K562 (cell line): ENCODE results near the gene SSU72. TPM values are rescaled to one million over a fixed set of nuclear protein-coding genes. Genes with fewer than 3 reads are reported as not detected.
A peak's percentile ranks its signal among the peaks of the same experiment; 100 is the strongest.

Source experiments
- CAMTA2 ChIP-seq: fragments of 250-450 bp; sonication (Bioruptor Pico); conservative IDR thresholded peaks from 2 replicates; pipeline ENCODE4 v1.5.1; 2022
- CEBPG ChIP-seq, 3 experiments: fragments of 200-800 bp in 1 of 3; sonication (Bioruptor generic) in 1 of 3; sonication (generic) in 1 of 3; formaldehyde crosslinking in 1 of 3; IDR thresholded peaks in 2 of 3; conservative IDR thresholded peaks in 1 of 3; 2 replicates each; pipeline versions ENCODE4 v1.6.1 to v1.8.0; 2016 to 2022; ENCODE audit warnings: missing compliant biosample characterization in 2 of 3, missing genetic modification characterization in 2 of 3, mild to moderate bottlenecking in 1 of 3, missing genetic modification reagents in 1 of 3
- FOS ChIP-seq: IDR thresholded peaks from 3 replicates; pipeline ENCODE4 v1.6.1; 2011; ENCODE audit not compliant: insufficient read length; ENCODE audit errors: extremely low read depth
- IFI16 ChIP-seq: fragments of 250-450 bp; sonication (Bioruptor Pico); IDR thresholded peaks from 2 replicates; pipeline ENCODE4 v2.1.2; 2022; ENCODE audit warnings: mild to moderate bottlenecking, inconsistent platforms
- KAT7 ChIP-seq: sonication (generic); formaldehyde crosslinking; IDR thresholded peaks from 2 replicates; pipeline ENCODE4 v1.8.0; 2022; ENCODE audit warnings: missing genetic modification reagents, mild to moderate bottlenecking, borderline replicate concordance
- KDM5B ChIP-seq: fragments of 200-600 bp; sonication (generic); IDR thresholded peaks from 2 replicates; pipeline ENCODE4 v1.6.1; 2012; ENCODE audit warnings: low read depth, mild to moderate bottlenecking, moderate library complexity, low read length, control low read depth, inconsistent platforms; ENCODE audit not compliant: insufficient replicate concordance
- MAZ ChIP-seq, 2 experiments: fragments of 450-650 bp in 1 of 2; sonication (generic) in 1 of 2; formaldehyde crosslinking; IDR thresholded peaks in 1 of 2; conservative IDR thresholded peaks in 1 of 2; 2 replicates each; pipeline versions ENCODE4 v1.4.0 to v1.5.0; 2020; ENCODE audit warnings: mild to moderate bottlenecking in 1 of 2, missing genetic modification reagents in 1 of 2
- NFIX ChIP-seq: fragments of 250-450 bp; sonication (Bioruptor Pico); IDR thresholded peaks from 2 replicates; pipeline ENCODE4 v1.4.0; 2020; ENCODE audit warnings: low read depth, mild to moderate bottlenecking, moderate library complexity
- NFXL1 ChIP-seq: fragments of 450-650 bp; formaldehyde crosslinking; IDR thresholded peaks from 2 replicates; pipeline ENCODE4 v1.4.0; 2021; ENCODE audit warnings: mild to moderate bottlenecking
- PHTF2 ChIP-seq: fragments of 250-450 bp; sonication (Bioruptor Pico); IDR thresholded peaks from 2 replicates; pipeline ENCODE4 v1.5.0; 2021; ENCODE audit warnings: mild to moderate bottlenecking
- TFE3 ChIP-seq: fragments of 450-650 bp; formaldehyde crosslinking; IDR thresholded peaks from 2 replicates; pipeline ENCODE4 v1.4.0; 2020; ENCODE audit warnings: mild to moderate bottlenecking, mixed read lengths
- ZBTB43 ChIP-seq: sonication (generic); formaldehyde crosslinking; IDR thresholded peaks from 2 replicates; pipeline ENCODE4 v1.8.0; 2023; ENCODE audit warnings: mild to moderate bottlenecking, missing genetic modification reagents
- ZMIZ1 ChIP-seq, 2 experiments: fragments of 150-350 bp in 1 of 2; IDR thresholded peaks; 2 replicates each; pipeline ENCODE4 v1.6.1; 2012 to 2016; ENCODE audit warnings: low read depth in 2 of 2, low read length in 2 of 2, mild to moderate bottlenecking in 1 of 2, moderate library complexity in 1 of 2
- ZNF133 ChIP-seq: fragments of 250-450 bp; sonication (Bioruptor Pico); IDR thresholded peaks from 2 replicates; pipeline ENCODE4 v1.4.0; 2020; ENCODE audit warnings: mild to moderate bottlenecking
- ZNF165 ChIP-seq: fragments of 250-450 bp; sonication (Bioruptor Pico); IDR thresholded peaks from 2 replicates; pipeline ENCODE4 v1.4.0; 2020; ENCODE audit warnings: borderline replicate concordance
- ZNF224 ChIP-seq: sonication (generic); formaldehyde crosslinking; IDR thresholded peaks from 2 replicates; pipeline ENCODE4 v1.8.0; 2022; ENCODE audit warnings: mild to moderate bottlenecking, missing genetic modification reagents
- ZSCAN29 ChIP-seq: fragments of 450-650 bp; IDR thresholded peaks from 2 replicates; pipeline ENCODE4 v1.6.1; 2017
- polyA plus RNA-seq, 8 experiments: library from polyadenylated mRNA; depleted of rRNA in 4 of 8; stranded (reverse) in 5 of 8; unstranded in 3 of 8; fragments of >200 nt; fragmentation: Nextera tagmentation in 2 of 8; fragmentation: Illumina TruSeq in 1 of 8; extraction: Ambion mirVana in 2 of 8; extraction: Trizol in 1 of 8; gene quantifications; 2 replicates each; pipeline versions ENCODE4 v1.2.1 to v1.2.3, GENCODE V29; 2011 to 2014; ENCODE audit warnings: inconsistent platforms in 1 of 8, missing spikeins in 1 of 8
- total RNA-seq, 7 experiments: library from RNA; depleted of rRNA in 6 of 7; stranded (reverse); fragments of >200 nt in 6 of 7; fragmentation: Illumina TruSeq in 2 of 7; extraction: Trizol in 2 of 7; gene quantifications; 2 replicates each; pipeline versions ENCODE4 v1.2.1 to v1.2.3, GENCODE V29; 2011 to 2021; ENCODE audit warnings: low replicate concordance in 1 of 7
- TF ChIP-seq, protein P1 (sequence below): IDR thresholded peaks from 2 replicates; pipeline ENCODE4 v1.6.1; 2012; ENCODE audit warnings: low read depth, low read length, improper control_type of control experiment, borderline replicate concordance

SSU72 gene
- total and polyA plus RNA-seq, 9 of the 15 experiments (the other 6 are each of a cell fraction or from before 2014, with no cell fraction given): 70.8 to 201 (median 94.6) TPM

DNA sequence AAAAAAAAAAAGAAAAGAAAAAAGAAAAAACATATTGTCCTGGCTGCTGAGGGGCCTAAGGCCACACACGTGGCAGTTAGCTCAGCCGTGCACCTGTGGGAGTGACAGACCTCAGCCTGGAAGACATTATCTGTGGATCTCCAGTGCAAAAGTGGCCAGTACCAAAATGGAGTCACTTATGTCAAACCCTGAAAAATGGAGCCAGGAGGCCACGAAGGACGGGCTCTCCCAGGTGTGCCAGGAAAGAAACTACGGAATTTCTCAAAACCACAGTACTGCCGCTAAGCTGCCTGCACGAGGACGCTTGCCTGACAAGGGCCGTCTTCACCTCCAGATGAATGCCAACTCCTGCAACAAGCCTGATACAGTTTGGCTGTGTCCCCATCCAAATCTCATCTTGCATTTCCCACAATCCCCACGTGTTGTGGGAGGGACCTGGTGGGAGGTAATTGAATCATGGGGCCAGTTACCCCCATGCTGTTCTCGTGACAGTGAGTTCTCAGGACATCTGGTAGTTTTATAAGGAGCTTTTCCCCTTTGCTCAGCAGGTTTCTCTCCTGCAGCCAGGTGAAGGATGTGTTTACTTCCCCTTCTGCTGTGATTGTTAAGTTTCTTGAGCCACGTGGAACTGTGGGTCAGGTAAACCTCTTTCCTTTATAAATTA lies 35.3 kb upstream of the SSU72 start (continued):
- TF ChIP-seq, protein P1, sequence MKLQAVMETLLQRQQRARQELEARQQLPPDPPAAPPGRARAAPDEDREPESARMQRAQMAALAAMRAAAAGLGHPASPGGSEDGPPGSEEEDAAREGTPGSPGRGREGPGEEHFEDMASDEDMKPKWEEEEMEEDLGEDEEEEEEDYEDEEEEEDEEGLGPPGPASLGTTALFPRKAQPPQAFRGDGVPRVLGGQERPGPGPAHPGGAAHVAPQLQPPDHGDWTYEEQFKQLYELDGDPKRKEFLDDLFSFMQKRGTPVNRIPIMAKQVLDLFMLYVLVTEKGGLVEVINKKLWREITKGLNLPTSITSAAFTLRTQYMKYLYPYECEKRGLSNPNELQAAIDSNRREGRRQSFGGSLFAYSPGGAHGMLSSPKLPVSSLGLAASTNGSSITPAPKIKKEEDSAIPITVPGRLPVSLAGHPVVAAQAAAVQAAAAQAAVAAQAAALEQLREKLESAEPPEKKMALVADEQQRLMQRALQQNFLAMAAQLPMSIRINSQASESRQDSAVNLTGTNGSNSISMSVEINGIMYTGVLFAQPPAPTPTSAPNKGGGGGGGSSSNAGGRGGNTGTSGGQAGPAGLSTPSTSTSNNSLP: no peak
- TF ChIP-seq CEBPG (CRISPR knock-in tag; IDR thresholded peaks at IDR 0.05): no peak
- TF ChIP-seq CEBPG (tag; conservative IDR thresholded peaks at IDR 0.05 in 1 of 2, IDR thresholded peaks at IDR 0.05 in 1 of 2): no peak
- TF ChIP-seq KDM5B: no peak
- 0 out of 2 replicates have a peak, but pooled peaks have one; percentile 9 for TF ChIP-seq NFIX
- peak; percentile 72; the same call in 1 of the 2 replicates for TF ChIP-seq ZNF133
- no peak for TF ChIP-seq ZSCAN29
- TF ChIP-seq CAMTA2 (CRISPR knock-in tag): no peak
- no peak for TF ChIP-seq ZMIZ1 (IDR thresholded peaks at IDR 0.05; ENCODE audit: low read depth in 2 of 2, low read length in 2 of 2)
- TF ChIP-seq IFI16 (CRISPR knock-in tag): peak; percentile 81
- no peak for TF ChIP-seq ZNF224 (CRISPR knock-in tag)
- TF ChIP-seq NFXL1: peak; percentile 83; the same call in 1 of the 2 replicates
- no peak for TF ChIP-seq KAT7 (CRISPR knock-in tag)
- TF ChIP-seq ZNF165 (CRISPR knock-in tag): peak; percentile 89; the same call in 1 of the 2 replicates
- TF ChIP-seq MAZ (CRISPR knock-in tag; conservative IDR thresholded peaks at IDR 0.05 in 1 of 2, IDR thresholded peaks at IDR 0.05 in 1 of 2): 0 out of 4 replicates have a peak, but pooled peaks of 1 of the 2 experiments have one; percentile 34
- no peak; the same call in 1 of the 2 replicates for TF ChIP-seq TFE3
- TF ChIP-seq FOS: no peak
- TF ChIP-seq PHTF2 (CRISPR knock-in tag): no peak
- TF ChIP-seq ZBTB43 (CRISPR knock-in tag): no peak
